NK-92 (cell line): ENCODE data around the gene CD177.
"Not testable (repeated sequence)": the region's sequence is repeated elsewhere in the genome, so short reads cannot be mapped to it uniquely, and the experiment has no call there.

Experiments used
- DNase-seq: peaks from one replicate; lab custom pipeline; 2025; ENCODE audit not compliant: unreplicated experiment; lab: John Stamatoyannopoulos, UW

The CD177 gene

DNA sequence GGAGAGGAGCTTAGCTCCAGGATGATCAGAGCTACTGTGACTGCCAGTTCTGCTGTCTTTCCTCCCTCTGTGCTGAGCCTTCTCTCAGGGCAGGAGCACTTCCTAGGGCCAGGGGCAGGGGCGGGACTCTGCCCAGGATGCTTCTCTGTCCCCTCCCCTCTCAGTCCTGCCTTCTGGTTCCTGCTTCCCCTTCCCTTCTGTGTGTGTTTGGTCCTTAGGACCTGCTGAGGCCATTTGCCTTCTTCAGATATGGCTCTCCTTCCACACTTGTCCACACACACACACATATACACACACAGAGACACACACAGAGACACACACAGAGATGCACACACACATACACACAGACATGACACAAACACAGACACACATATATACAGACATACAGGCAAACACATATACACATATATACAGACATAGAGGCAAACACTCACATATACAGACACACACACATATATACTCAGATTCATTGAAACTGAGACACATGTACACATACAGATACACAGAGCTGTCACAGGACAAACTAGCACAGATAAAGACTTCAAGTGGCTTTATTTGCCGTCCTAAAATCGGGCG lies 22.0 kb upstream of the CD177 start:
- no peak for DNase-seq

DNA sequence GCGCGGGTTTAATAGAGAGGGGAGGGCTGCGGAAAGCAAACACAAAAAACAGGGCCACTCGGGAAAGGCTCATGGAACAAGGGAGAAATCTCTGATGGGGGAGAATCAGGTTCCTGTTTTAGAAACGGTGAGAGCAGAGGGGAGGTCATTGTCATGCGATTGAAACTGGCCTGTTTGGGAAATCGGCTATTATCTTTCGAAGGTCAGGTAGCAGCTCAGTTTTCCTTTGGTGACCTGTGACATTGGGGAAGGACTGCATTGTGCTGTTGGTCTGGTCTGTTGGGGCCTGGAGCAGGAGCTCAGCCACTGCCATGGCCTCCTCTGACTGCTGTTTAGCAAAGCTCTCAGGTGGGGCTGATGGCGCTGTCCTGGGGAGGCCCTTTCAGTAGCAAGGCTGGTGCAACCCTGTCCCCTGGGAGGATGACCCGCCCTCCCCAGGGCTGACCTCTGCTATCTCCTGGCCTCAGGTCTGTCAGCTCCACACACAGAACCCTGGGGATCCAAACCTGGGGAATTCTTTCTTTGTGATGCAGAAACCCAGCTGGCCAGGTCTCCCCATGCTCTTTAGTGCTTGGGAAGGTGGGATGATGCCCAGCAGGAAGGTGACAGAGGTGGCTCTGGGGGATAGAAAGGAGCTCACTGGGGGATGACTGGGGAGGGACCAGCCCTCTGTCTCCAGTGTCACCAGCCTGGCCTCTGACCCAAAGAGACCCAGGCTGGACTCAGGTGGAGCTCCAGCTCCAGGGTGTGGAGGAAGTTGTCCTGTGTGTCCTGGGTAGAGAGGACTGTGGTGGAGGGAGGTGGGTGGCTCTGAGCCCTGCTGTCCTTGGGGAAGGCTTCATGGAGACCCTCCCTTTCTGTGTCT lies 21.2 kb upstream of the CD177 start:
- no peak for DNase-seq

DNA sequence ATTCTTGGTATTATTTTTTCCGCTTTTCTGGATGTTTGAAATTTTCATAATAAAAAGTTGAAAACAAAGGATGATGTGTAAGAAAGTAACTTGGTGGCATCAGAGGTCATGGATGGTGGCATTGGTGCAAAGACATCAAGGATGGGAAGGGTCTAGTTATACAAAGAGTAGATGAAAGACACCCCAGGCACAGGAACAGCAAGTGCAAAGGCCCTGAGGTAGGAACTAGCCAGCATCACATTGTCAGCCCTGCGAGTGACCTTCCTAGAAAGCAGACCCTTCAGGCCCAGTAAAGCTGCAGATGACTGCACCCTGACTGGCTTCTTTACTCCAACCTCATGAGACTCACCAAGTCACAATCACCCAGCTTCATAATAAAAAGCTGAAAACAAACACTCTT lies 17.0 kb upstream of the CD177 start:
- DNase-seq = not testable (repeated sequence)

DNA sequence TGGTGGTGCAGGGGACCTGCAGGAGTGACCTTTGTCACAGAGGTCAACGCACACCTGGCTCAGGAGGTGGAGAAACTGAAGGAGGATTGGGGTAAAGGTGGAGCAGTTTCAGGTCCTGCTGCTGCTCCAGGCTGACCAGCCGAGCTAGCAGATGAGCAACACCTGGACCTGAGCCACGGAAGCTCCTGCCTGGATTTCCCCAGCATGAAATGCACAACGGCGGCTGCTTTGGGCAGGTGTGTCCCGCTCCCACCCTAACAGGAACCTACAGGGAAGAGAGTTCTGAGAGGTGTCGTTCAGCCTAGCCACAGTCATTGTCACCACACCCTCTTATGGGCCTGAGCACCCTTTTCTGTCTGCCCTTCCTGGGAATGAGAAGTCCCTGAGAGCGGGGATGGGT lies 15.7 kb upstream of the CD177 start:
- DNase-seq = no peak

DNA sequence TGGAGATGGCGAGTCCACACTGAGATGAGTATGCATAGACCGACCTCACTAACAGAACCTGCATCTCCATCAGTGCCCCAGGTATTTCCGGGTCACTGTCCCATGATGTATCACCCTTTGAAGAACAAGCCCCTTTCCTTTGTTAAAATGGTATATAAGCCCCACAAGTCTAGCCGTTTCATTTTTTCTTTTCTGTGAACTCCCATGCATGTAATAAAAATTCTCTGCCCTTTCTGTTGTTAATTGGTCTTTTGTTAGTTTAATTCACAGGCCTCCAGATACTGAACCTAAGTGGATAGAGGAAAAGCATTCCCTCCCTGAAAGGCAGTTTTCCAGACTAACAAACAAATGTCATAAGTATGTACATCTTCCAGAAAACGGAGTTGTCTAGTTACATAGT lies 15.0 kb upstream of the CD177 start:
- DNase-seq = no peak

DNA sequence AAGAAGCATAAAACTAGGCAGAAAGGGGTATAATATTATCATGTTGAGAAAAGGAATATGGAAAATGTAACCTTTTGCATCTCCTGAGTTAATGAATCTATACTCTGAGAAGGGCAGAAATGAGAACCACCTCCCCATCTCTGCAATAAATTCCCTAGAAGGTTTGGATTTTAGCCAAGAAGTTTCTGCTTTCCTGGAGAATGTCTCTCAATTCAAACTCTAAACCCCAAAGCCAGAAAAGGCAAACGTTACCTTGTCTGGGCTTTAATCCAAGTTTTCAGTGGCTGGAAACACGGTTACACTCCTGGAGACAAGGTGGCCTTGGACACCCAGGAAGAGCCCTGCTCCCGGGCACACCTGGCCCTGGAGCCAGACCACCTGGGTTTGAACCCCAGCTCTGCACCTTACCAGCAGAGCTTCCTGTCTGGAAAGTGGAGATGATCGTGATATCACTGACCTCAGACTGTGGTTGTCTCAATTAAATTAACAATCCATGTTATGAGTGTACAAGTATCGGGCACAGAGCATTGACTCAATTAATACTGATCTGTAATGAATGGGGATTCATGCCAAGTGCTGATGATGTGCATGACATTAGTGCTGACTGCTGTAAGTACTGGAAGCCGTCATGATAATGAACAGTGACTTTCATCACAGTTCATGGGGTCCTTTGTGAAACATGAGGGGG lies 14.1 kb upstream of the CD177 start:
- DNase-seq = not testable (repeated sequence)

DNA sequence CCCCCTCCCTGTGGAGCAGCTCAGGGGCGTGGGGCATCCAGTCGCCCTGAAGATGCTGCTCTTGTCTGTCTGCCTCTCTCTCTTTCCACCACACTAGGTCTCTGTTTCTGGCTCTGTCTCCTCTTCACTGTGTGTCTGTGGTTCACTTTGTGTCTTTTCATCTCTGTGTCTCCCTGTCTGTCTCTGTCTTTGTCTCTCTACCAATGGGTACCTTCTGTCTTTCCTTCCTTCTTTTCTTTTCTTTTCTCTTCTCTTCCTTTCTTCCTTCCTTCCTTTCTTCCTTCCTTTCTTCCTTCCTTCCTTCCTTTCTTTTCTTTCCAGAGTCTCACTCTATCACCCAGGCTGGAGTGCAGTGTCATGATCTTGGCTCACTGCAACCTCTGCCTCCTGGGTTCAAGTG lies 13.4 kb upstream of the CD177 start:
- not testable (repeated sequence) for DNase-seq

DNA sequence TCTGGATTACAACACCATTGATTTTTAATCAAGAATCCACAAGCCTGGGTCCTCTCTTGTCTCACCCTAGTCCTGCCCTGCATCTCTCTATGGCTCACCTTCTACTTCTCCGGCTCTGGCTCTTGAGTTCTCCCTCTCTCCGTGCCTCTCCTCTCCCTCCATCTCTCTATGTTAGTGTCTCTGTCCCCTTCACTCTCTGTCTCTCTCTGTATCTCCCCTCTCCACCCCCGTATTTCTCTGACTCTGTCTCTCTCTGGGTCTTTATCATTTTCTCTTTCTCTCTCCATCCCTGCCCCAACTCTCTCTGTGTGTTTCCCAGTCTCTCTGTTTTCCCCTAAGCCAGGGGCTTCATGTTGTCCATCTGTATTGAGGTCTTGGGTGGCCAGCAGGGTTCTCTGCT lies 12.4 kb upstream of the CD177 start:
- DNase-seq = not testable (repeated sequence)

DNA sequence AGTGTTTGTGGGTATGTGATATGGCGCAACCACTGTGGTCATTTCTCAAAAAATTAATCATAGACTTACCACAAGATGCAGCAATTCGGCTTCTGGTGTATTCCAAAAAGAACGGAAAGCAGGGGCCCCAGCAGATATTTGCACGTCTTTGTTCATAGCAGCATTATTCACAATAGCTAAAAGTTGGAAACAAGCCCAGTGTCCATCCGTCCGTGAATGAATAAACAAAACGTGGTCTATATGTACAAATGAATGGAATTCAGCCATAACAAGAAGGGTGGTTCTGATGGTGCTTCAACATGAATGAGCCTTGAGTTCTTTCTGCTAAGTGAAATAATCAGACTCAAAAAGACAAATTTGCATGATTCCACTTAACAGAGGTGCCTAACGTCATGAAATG lies 11.4 kb upstream of the CD177 start:
- DNase-seq = not testable (repeated sequence)

DNA sequence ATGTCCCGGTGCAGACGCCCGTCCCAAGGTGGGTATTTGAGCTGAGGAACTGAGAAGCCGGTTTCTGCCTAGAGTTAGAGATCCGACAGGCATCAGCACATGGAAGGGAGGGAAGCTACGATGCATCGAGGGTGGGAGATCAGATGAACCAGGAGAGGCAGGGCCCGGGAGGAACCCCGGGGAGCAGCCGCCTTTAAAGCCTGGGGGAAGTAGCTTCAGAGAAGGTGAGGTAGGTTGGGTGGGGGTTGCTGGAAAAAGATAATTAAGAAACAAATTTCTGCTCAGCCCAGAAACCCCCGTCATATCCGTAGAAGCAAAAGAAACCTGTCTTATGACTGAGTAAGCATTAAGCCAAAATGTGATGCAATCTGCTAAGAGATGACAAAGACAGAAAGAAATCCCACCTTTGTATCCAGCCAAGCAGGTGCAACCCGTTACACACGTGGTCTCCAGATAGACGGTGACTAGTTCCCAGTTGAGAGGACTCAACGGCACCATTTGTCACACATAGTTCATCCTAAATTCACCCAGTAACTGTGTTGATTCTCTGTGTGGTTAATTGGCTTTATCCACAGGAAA lies 9.1 kb upstream of the CD177 start:
- not testable (repeated sequence) for DNase-seq

DNA sequence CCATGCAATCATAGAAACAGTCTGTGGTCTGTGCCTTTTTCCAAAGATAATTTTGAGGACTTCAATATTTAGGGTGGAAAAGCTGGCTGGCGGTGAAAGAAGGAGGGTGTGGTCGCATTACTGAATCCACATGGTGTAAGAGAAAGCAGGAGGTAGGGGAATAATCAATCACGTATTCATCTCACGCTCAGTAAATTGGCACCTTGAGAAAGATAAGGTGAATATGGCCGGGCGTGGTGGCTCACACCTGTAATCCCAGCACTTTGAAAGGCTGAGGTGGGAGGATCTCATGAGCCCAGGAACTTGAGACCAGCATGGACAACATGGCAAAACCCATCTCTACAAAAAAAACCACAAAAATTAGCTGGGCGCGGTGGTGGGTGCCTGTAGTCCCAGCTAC lies 3.7 kb upstream of the CD177 start:
- not testable (repeated sequence) for DNase-seq

DNA sequence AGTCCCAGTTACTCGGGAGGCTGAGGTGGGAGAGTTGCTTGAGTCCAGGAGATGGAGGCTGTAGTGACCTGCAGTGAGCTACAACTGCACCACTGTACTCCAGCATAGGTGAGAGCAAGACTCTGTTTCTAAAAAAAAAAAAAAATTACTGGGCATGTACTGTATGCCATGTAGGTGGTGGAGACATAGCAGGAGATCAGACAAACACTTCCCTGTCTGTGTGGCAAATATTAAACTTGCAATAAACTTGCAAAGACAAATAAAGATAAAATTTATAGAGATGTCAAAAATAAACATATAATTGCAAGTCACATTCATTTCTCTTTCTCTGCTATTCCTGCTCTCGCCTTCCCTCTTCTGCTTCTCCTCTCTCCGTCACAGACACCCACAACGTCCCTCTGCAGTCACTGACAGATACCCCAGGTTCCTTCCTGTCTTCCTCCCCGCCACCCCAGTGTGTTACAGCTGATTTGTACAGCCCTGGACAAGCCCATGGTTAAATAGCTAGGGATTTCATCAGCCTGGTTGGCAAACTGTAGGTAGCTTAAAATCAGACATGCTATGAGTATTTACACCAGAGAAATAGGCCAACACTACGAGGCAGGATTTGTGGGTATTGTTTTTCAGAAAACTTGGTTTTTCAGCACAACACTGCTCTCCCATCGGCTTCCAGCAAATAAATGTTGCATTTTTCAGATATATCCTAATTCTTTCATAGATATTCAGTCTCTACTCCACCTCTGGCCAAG lies 1.3 kb upstream of the CD177 start:
- no peak for DNase-seq

DNA sequence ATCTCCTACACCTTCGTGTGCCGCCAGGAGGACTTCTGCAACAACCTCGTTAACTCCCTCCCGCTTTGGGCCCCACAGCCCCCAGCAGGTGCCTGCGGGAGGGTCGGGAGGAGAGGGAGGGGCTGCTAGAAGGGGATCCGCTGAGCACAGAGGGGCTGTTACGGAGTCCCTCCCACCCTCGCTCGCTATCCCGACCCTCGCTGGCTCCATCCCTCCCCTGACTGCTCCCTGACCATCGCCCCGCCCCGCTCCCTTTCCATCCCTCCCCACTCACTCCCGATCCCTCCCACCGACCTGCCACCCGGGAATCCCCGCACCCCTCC lies 780 bp downstream of the CD177 start:
- no peak for DNase-seq

DNA sequence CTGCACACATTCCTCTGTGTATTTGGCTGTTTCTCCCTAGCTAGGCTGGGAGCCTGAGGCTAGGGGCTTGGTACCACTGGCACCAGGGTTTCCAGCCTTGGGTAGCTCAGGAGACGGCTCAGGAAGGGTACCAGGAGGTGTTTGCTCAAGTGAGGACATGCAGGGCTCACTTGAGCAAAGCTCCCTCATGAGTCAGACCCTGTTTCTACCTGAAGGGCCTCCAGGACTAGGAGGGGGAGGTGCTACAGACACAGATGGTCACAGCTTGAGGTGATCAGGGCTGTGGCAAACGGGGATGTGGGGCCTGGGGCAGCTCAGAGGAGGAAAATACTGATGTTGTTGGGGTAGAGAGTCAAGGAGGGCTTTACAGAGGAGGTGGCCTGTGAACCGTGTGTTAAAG lies 3.3 kb downstream of the CD177 start:
- DNase-seq = not testable (repeated sequence)

DNA sequence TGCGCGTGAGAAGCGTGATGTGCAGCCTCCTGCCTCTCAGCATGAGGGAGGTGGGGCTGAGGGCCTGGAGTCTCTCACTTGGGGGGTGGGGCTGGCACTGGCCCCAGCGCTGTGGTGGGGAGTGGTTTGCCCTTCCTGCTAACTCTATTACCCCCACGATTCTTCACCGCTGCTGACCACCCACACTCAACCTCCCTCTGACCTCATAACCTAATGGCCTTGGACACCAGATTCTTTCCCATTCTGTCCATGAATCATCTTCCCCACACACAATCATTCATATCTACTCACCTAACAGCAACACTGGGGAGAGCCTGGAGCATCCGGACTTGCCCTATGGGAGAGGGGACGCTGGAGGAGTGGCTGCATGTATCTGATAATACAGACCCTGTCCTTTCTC lies 8.7 kb downstream of the CD177 start:
- no peak for DNase-seq

DNA sequence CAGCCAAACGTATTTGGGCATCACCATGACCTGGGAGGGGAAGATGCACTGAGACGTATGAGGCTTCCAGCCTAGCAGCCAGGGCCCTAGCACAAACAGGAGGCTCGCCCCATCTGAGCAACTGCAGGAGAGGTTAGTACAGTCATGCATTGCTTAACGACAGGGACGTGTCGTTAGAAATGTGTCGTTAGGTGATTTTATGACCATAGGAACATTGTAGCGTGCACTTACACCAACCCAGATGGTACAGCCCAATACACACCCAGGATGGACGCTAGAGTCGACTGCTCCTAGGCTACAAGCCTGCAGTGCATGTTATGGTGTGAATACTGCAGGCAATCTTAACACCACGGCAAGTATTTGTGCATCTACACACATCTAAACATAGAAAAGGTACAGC lies 9.3 kb downstream of the CD177 start:
- no peak for DNase-seq

DNA sequence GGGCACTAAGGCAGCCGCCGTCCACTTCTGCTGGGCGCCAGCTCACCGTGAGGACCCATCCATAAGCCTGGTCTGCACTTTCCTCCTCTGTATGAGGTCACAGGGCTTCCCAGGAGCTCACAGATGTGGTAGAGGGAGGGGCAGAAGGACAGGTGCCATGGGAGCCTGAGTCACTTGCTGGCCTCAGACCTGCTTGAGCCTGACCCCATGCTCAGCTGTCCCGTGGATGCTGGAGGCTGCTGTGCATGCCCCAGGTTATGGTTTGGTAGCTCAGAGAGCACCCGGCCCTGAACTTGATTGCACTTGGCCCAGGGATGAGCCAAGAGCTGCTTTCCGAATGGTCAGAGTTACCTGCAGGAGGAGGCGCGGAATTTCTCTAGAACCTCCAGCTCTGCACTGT lies 12.2 kb downstream of the CD177 start:
- DNase-seq = not testable (repeated sequence)

DNA sequence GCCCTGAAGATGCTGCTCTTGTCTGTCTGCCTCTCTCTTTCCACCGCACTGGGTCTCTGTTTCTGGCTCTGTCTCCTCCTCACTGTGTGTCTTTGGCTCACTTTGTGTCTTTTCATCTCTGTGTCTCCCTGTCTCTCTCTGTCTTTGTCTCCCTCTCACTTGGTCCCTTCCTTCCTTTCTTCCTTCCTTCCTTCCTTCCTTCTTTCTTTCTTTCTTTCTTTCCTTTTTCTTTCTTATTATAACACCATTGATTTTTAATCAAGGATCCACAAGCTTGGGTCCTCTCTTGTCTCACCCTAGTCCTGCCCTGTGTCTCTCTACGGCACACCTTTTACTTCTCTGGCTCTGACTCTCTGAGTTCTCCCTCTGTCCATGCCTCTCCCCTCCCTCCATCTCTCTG lies 14.3 kb downstream of the CD177 start:
- no peak for DNase-seq

DNA sequence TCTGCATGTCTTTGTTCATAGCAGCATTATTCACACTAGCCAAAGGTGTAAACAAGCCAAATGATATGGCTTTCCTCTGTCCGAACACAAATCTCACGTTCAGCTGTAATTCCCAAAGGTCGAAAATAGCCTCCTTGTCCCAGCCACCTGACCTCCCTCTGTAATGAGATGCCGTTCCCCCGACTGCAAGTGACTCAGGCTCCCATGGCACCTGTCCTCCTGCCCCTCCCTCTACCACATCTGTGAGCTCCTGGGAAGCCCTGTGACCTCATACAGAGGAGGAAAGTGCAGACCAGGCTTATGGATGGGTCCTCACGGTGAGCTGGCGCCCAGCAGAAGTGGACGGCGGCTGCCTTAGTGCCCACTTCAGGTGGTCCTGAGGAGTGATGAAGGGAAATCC lies 15.4 kb downstream of the CD177 start:
- DNase-seq = not testable (repeated sequence)

DNA sequence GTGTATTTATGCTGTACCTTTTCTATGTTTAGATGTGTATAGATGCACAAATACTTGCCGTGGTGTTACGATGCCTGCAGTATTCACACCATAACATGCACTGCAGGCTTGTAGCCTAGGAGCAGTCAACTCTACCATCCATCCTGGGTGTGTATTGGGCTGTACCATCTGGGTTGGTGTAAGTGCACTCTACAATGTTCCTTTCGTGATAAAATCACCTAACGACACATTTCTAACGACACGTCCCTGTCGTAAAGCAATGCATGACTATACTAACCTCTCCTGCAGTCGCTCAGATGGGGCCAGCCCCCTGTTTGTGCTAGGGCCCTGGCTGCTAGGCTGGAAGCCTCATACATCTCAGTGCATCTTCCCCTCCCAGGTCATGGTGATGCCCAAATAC lies 18.4 kb downstream of the CD177 start:
- DNase-seq = no peak

DNA sequence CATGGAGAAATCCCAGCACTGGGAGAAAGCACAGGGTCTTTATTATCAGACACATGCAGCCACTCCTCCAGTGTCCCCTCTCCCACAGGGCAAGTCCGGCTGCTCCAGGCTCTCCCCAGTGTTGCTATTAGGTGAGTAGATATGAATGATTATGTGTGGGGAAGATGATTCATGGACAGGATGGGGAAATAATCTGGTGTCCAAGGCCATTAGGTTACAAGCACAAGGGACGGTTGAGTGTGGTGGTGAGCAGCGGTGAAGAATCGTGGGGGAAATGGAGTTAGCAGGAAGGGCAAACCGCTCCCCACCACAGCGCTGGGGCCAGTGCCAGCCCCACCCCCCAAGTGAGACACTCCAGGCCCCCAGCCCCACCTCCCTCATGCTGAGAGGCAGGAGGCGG lies 19.0 kb downstream of the CD177 start:
- DNase-seq = no peak
